ENCODE results near the gene SLC22A17. TPM values are rescaled to one million over a fixed set of nuclear protein-coding genes. Genes with fewer than 3 reads are reported as not detected.

The SLC22A17 gene
- total and polyA plus RNA-seq, 4 donors = 1.1 to 14.6 (median 2.6) TPM

DNA sequence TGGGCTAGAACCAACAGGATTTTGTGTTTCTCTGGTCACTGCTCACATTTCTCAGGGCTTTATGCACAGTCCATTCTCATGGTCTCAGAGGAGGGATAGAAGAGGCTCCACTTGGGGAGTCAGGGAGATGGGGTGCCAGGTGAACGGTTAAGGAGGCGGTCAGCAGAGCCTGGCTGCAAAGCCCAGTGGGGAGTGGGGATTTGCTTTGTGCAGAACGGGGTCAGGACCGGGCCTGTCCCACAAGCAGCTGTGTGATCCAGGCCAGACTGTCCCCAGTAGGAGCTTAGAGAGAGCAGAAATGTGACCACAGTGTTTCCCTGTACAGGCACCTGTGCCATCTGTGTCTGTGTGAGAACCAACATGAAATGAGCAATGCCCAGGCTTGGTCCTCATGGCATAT lies 28.3 kb upstream of the SLC22A17 start:
- Histone ChIP-seq H3K4me1 (ENCODE audit: control insufficient read depth in 4 of 4, insufficient read depth in 4 of 4, low read length in 3 of 4) (no peaks in the 10 kb centered on the region), H3K9me3 (ENCODE audit: control insufficient read depth in 4 of 4, low read length in 3 of 4) (no peaks in the 10 kb centered on the region), H3K9ac (ENCODE audit: low read depth in 1 of 2, low read length in 2 of 2) (no peak overlapping the region), H3K27ac (ENCODE audit: low read depth in 1 of 2, low read length in 2 of 2) (no peak overlapping the region), H3K27me3 (ENCODE audit: control insufficient read depth in 4 of 4, insufficient read depth in 4 of 4, low read length in 3 of 4) (no peaks in the 10 kb centered on the region), H3K36me3 (ENCODE audit: control insufficient read depth in 4 of 4, insufficient read depth in 3 of 4, low read depth in 1 of 4, low read length in 3 of 4) (no peaks in the 10 kb centered on the region), H3K4me3 (ENCODE audit: low read depth in 1 of 3, low read length in 3 of 3) (no peak overlapping the region)
- DNase-seq (ENCODE audit: low spot score) = no peak
- 72% methylated on average over 4 of the region's 4 CpGs for WGBS
- TF ChIP-seq RXRA (IDR thresholded peaks at IDR 0.05) (no peak), GABPA (IDR thresholded peaks at IDR 0.05 in 1 of 2, conservative IDR thresholded peaks at IDR 0.05 in 1 of 2) (no peak), EGR1 (IDR thresholded peaks at IDR 0.05; ENCODE audit: low read depth in 2 of 2) (no peak), TAF1 (conservative IDR thresholded peaks at IDR 0.05) (no peak), RAD21 (IDR thresholded peaks at IDR 0.05) (no peak), SP1 (IDR thresholded peaks at IDR 0.05) (no peak), JUND (IDR thresholded peaks at IDR 0.05) (no peak), NR2F2 (IDR thresholded peaks at IDR 0.05) (no peak), HNF4A (conservative IDR thresholded peaks at IDR 0.05) (no peak), YY1 (IDR thresholded peaks at IDR 0.05) (no peak), HNF4G (IDR thresholded peaks at IDR 0.05) (no peak), FOXA2 (IDR thresholded peaks at IDR 0.05) (no peak), FOXA1 (IDR thresholded peaks at IDR 0.05) (no peak)
- TF ChIP-seq, protein P1, sequence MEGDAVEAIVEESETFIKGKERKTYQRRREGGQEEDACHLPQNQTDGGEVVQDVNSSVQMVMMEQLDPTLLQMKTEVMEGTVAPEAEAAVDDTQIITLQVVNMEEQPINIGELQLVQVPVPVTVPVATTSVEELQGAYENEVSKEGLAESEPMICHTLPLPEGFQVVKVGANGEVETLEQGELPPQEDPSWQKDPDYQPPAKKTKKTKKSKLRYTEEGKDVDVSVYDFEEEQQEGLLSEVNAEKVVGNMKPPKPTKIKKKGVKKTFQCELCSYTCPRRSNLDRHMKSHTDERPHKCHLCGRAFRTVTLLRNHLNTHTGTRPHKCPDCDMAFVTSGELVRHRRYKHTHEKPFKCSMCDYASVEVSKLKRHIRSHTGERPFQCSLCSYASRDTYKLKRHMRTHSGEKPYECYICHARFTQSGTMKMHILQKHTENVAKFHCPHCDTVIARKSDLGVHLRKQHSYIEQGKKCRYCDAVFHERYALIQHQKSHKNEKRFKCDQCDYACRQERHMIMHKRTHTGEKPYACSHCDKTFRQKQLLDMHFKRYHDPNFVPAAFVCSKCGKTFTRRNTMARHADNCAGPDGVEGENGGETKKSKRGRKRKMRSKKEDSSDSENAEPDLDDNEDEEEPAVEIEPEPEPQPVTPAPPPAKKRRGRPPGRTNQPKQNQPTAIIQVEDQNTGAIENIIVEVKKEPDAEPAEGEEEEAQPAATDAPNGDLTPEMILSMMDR (IDR thresholded peaks at IDR 0.05; ENCODE audit: low read depth, low read length, missing input control) = no peak
- TF ChIP-seq, protein P2, sequence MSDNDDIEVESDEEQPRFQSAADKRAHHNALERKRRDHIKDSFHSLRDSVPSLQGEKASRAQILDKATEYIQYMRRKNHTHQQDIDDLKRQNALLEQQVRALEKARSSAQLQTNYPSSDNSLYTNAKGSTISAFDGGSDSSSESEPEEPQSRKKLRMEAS (IDR thresholded peaks at IDR 0.05) = no peak
- TF ChIP-seq, protein P3, sequence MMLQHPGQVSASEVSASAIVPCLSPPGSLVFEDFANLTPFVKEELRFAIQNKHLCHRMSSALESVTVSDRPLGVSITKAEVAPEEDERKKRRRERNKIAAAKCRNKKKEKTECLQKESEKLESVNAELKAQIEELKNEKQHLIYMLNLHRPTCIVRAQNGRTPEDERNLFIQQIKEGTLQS (IDR thresholded peaks at IDR 0.05) = no peak
- TF ChIP-seq, protein P4, sequence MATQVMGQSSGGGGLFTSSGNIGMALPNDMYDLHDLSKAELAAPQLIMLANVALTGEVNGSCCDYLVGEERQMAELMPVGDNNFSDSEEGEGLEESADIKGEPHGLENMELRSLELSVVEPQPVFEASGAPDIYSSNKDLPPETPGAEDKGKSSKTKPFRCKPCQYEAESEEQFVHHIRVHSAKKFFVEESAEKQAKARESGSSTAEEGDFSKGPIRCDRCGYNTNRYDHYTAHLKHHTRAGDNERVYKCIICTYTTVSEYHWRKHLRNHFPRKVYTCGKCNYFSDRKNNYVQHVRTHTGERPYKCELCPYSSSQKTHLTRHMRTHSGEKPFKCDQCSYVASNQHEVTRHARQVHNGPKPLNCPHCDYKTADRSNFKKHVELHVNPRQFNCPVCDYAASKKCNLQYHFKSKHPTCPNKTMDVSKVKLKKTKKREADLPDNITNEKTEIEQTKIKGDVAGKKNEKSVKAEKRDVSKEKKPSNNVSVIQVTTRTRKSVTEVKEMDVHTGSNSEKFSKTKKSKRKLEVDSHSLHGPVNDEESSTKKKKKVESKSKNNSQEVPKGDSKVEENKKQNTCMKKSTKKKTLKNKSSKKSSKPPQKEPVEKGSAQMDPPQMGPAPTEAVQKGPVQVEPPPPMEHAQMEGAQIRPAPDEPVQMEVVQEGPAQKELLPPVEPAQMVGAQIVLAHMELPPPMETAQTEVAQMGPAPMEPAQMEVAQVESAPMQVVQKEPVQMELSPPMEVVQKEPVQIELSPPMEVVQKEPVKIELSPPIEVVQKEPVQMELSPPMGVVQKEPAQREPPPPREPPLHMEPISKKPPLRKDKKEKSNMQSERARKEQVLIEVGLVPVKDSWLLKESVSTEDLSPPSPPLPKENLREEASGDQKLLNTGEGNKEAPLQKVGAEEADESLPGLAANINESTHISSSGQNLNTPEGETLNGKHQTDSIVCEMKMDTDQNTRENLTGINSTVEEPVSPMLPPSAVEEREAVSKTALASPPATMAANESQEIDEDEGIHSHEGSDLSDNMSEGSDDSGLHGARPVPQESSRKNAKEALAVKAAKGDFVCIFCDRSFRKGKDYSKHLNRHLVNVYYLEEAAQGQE (IDR thresholded peaks at IDR 0.05) = no peak
- TF ChIP-seq, protein P5, sequence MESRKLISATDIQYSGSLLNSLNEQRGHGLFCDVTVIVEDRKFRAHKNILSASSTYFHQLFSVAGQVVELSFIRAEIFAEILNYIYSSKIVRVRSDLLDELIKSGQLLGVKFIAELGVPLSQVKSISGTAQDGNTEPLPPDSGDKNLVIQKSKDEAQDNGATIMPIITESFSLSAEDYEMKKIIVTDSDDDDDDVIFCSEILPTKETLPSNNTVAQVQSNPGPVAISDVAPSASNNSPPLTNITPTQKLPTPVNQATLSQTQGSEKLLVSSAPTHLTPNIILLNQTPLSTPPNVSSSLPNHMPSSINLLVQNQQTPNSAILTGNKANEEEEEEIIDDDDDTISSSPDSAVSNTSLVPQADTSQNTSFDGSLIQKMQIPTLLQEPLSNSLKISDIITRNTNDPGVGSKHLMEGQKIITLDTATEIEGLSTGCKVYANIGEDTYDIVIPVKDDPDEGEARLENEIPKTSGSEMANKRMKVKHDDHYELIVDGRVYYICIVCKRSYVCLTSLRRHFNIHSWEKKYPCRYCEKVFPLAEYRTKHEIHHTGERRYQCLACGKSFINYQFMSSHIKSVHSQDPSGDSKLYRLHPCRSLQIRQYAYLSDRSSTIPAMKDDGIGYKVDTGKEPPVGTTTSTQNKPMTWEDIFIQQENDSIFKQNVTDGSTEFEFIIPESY (IDR thresholded peaks at IDR 0.05) = no peak
